ENCODE data around the gene UST. TPM values are rescaled to one million over a fixed set of nuclear protein-coding genes. Genes with fewer than 3 reads are reported as not detected.

The UST gene
- polyA plus RNA-seq, 1 donor from 2014 or later: 7.5 TPM

DNA sequence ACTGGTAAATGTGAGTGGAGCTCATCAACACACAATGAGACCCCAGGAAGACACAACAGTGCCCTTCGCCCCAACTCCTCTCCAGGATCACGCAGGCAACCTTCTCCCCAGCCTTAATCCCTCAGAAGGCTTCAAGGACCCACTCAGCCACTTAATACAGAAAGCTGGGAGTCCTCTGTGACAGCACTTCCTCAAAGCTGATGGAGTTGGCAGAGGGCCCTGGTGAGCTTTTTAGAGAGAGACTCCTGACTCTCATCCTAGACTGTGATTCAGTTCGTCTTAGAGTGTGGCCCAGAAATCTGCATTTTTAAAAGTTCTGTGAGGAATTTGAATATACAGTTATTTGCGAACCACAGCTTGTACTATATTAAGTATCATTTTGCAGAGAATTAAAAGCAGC, 187.7 kb downstream of the UST start:
- Histone ChIP-seq H3K27ac (ENCODE audit: low read length) (no peak overlapping the region), H4K20me1 (ENCODE audit: insufficient read depth) (no peaks in the 10 kb centered on the region), H3K79me2 (replicated peaks; ENCODE audit: insufficient read depth, low read length) (no peaks in the 10 kb centered on the region), H3K36me3 (ENCODE audit: insufficient read depth, low read length) (no peaks in the 10 kb centered on the region), H3K4me3 (ENCODE audit: low read length) (no peak overlapping the region), H3K4me2 (ENCODE audit: low read length) (no peak overlapping the region), H3K9me2 (ENCODE audit: insufficient read depth, low read length) (no peaks in the 10 kb centered on the region), H2AFZ (ENCODE audit: low read depth, low read length) (no peak overlapping the region), H3K9ac (ENCODE audit: low read length) (no peak overlapping the region), H3F3A (ENCODE audit: insufficient read depth, low read length, poor library complexity, severe bottlenecking) (no peaks in the 10 kb centered on the region), H3K27me3 (ENCODE audit: insufficient read depth, low read depth, low read length) (no peaks in the 10 kb centered on the region), H3K9me3 (ENCODE audit: low read length) (no peaks in the 10 kb centered on the region)
- no peak for TF ChIP-seq EZH2 (IDR thresholded peaks at IDR 0.05; ENCODE audit: borderline replicate concordance, insufficient read depth, low read length, poor library complexity, severe bottlenecking)
- no peak for TF ChIP-seq SMC3 (conservative IDR thresholded peaks at IDR 0.05; ENCODE audit: poor library complexity)
- no peak for TF ChIP-seq MXI1 (conservative IDR thresholded peaks at IDR 0.05; ENCODE audit: poor library complexity, severe bottlenecking)
- TF ChIP-seq EP300 (conservative IDR thresholded peaks at IDR 0.05; ENCODE audit: poor library complexity, severe bottlenecking): no peak
- no peak for TF ChIP-seq TAF1 (IDR thresholded peaks at IDR 0.05; ENCODE audit: low read depth)
- TF ChIP-seq POLR2AphosphoS5 (IDR thresholded peaks at IDR 0.05): no peak
- no peak for TF ChIP-seq CTCF (IDR thresholded peaks at IDR 0.05; ENCODE audit: poor library complexity, severe bottlenecking)
- TF ChIP-seq RAD21 (conservative IDR thresholded peaks at IDR 0.05): no peak
- TF ChIP-seq, protein P1, sequence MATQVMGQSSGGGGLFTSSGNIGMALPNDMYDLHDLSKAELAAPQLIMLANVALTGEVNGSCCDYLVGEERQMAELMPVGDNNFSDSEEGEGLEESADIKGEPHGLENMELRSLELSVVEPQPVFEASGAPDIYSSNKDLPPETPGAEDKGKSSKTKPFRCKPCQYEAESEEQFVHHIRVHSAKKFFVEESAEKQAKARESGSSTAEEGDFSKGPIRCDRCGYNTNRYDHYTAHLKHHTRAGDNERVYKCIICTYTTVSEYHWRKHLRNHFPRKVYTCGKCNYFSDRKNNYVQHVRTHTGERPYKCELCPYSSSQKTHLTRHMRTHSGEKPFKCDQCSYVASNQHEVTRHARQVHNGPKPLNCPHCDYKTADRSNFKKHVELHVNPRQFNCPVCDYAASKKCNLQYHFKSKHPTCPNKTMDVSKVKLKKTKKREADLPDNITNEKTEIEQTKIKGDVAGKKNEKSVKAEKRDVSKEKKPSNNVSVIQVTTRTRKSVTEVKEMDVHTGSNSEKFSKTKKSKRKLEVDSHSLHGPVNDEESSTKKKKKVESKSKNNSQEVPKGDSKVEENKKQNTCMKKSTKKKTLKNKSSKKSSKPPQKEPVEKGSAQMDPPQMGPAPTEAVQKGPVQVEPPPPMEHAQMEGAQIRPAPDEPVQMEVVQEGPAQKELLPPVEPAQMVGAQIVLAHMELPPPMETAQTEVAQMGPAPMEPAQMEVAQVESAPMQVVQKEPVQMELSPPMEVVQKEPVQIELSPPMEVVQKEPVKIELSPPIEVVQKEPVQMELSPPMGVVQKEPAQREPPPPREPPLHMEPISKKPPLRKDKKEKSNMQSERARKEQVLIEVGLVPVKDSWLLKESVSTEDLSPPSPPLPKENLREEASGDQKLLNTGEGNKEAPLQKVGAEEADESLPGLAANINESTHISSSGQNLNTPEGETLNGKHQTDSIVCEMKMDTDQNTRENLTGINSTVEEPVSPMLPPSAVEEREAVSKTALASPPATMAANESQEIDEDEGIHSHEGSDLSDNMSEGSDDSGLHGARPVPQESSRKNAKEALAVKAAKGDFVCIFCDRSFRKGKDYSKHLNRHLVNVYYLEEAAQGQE (IDR thresholded peaks at IDR 0.05; ENCODE audit: borderline replicate concordance): no peak

DNA sequence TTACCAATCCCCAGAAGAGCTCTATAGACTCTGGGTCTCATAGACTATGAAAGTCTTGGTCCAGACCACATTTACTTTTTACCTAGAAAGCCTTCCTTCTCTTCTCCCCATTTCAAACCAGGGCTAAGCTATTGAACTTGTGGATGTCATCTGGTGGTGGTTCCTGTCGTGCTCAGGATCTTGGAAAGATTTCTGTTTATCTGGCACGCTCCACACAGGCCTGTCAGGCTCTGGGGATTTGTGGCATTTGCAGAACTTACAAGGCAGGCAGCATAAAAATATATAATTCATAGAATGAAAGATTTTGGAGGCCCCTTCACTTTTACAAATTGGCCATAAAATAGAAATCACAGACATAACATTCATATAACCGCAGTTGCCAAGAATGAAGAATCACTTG, 188.1 kb downstream of the UST start:
- no peak overlapping the region for H3K4me2 ChIP-seq (ENCODE audit: low read length)

More for the DNA sequence above, 188.1 kb downstream of the UST start:
- H3K79me2 ChIP-seq (replicated peaks; ENCODE audit: insufficient read depth, low read length): no peaks in the 10 kb centered on the region
- no peaks in the 10 kb centered on the region for H3K9me2 ChIP-seq (ENCODE audit: insufficient read depth, low read length)
- no peaks in the 10 kb centered on the region for H3K9me3 ChIP-seq (ENCODE audit: low read length)
- H4K20me1 ChIP-seq (ENCODE audit: insufficient read depth): no peaks in the 10 kb centered on the region
- TF ChIP-seq EP300 (conservative IDR thresholded peaks at IDR 0.05; ENCODE audit: poor library complexity, severe bottlenecking) (no peak), RAD21 (conservative IDR thresholded peaks at IDR 0.05) (no peak), SMC3 (conservative IDR thresholded peaks at IDR 0.05; ENCODE audit: poor library complexity) (no peak), CTCF (IDR thresholded peaks at IDR 0.05; ENCODE audit: poor library complexity, severe bottlenecking) (no peak), EZH2 (IDR thresholded peaks at IDR 0.05; ENCODE audit: borderline replicate concordance, insufficient read depth, low read length, poor library complexity, severe bottlenecking) (no peak), TAF1 (IDR thresholded peaks at IDR 0.05; ENCODE audit: low read depth) (no peak), POLR2AphosphoS5 (IDR thresholded peaks at IDR 0.05) (no peak), MXI1 (conservative IDR thresholded peaks at IDR 0.05; ENCODE audit: poor library complexity, severe bottlenecking) (no peak)
- TF ChIP-seq, protein P1 (IDR thresholded peaks at IDR 0.05; ENCODE audit: borderline replicate concordance): no peak
- no peak overlapping the region for H3K27ac ChIP-seq (ENCODE audit: low read length)
- no peaks in the 10 kb centered on the region for H3F3A ChIP-seq (ENCODE audit: insufficient read depth, low read length, poor library complexity, severe bottlenecking)
- H3K36me3 ChIP-seq (ENCODE audit: insufficient read depth, low read length): no peaks in the 10 kb centered on the region
- no peak overlapping the region for H3K4me3 ChIP-seq (ENCODE audit: low read length)
- H3K9ac ChIP-seq (ENCODE audit: low read length): no peak overlapping the region
- no peaks in the 10 kb centered on the region for H3K27me3 ChIP-seq (ENCODE audit: insufficient read depth, low read depth, low read length)
- no peak overlapping the region for H2AFZ ChIP-seq (ENCODE audit: low read depth, low read length)
